H1 (cell line): ENCODE measurements around the gene AQP6. TPM values are rescaled to one million over a fixed set of nuclear protein-coding genes. Genes with fewer than 3 reads are reported as not detected.

Source experiments
- CTCF ChIA-PET: fragments of 300-600 bp; sonication (Branson Sonifier 250); formaldehyde crosslinking; loops from one replicate; lab custom pipeline; 2021; ENCODE audit not compliant: partially characterized antibody; lab: Charles Lee
- POLR2A ChIA-PET: fragments of 300-600 bp; sonication (Branson Sonifier 250); formaldehyde crosslinking; loops from one replicate; lab custom pipeline; 2021; ENCODE audit warnings: inconsistent platforms; ENCODE audit not compliant: partially characterized antibody; lab: Charles Lee
- DNase-seq, 2 experiments: peaks; one replicate each; pipeline versions ENCODE4 v3.0.0 to v3.0.0-alpha.2; 2010 to 2022; ENCODE audit warnings: low spot score in 2 of 2, low read depth in 1 of 2, mixed read lengths in 1 of 2
- FAIRE-seq: peaks from 2 replicates; lab custom pipeline; 2011; peaks lifted over from hg19 to GRCh38; lab: Jason Lieb, UNC
- H2AFZ ChIP-seq: 2 replicates; pipeline ENCODE4 v1.8.1; 2012; ENCODE audit warnings: low read length, inconsistent platforms
- H2AK5ac ChIP-seq: 2 replicates; pipeline ENCODE4 v1.6.1; 2013; ENCODE audit warnings: low read depth, low read length
- H2BK120ac ChIP-seq: replicated peaks from 2 replicates; pipeline ENCODE3; 2013; ENCODE audit warnings: low read depth, low read length, inconsistent platforms
- H2BK12ac ChIP-seq: 2 replicates; pipeline ENCODE4 v1.6.1; 2013; ENCODE audit warnings: low read depth, low read length
- H2BK15ac ChIP-seq: 2 replicates; pipeline ENCODE4 v1.6.1; 2013; ENCODE audit warnings: low read length
- H2BK20ac ChIP-seq: 2 replicates; pipeline ENCODE4 v1.6.1; 2013; ENCODE audit warnings: low read length
- H2BK5ac ChIP-seq: 2 replicates; pipeline ENCODE4 v1.6.1; 2013; ENCODE audit warnings: low read depth, low read length
- H3K14ac ChIP-seq: 2 replicates; pipeline ENCODE4 v1.6.1; 2013; ENCODE audit warnings: inconsistent platforms; ENCODE audit not compliant: insufficient read length
- H3K18ac ChIP-seq: 2 replicates; pipeline ENCODE4 v1.6.1; 2013; ENCODE audit warnings: low read length; ENCODE audit errors: extremely low read depth
- H3K23ac ChIP-seq: 2 replicates; pipeline ENCODE4 v1.6.1; 2013; ENCODE audit warnings: inconsistent platforms; ENCODE audit not compliant: insufficient read length
- H3K23me2 ChIP-seq: 2 replicates; pipeline ENCODE4 v1.6.1; 2013; ENCODE audit warnings: low read depth, low read length
- H3K27ac ChIP-seq: 2 replicates; pipeline ENCODE4 v1.6.1; 2011; ENCODE audit warnings: low read depth, low read length, inconsistent platforms
- H3K27me3 ChIP-seq, 4 experiments: replicated peaks in 1 of 4; 1 replicate in 1 of 4; 2 replicates in 3 of 4; pipeline versions ENCODE4 v1.6.1 to v1.8.1; 2011 to 2013; ENCODE audit warnings: low read length in 3 of 4, mild to moderate bottlenecking in 3 of 4, inconsistent platforms in 2 of 4, mixed read lengths in 2 of 4, moderate library complexity in 1 of 4; ENCODE audit not compliant: control insufficient read depth in 3 of 4, insufficient read depth in 3 of 4; ENCODE audit errors: extremely low read depth in 1 of 4
- H3K36me3 ChIP-seq, 4 experiments: 2 replicates each; pipeline versions ENCODE4 v1.6.1 to v1.8.1; 2011 to 2013; ENCODE audit warnings: mild to moderate bottlenecking in 4 of 4, low read length in 3 of 4, moderate library complexity in 2 of 4, control low read depth in 1 of 4, inconsistent platforms in 1 of 4; ENCODE audit not compliant: insufficient read depth in 4 of 4, control insufficient read depth in 2 of 4
- H3K4ac ChIP-seq: replicated peaks from 2 replicates; pipeline ENCODE3; 2013; ENCODE audit warnings: low read length, low read depth, mixed read lengths, inconsistent platforms; ENCODE audit not compliant: insufficient read length
- H3K4me1 ChIP-seq, 4 experiments: replicated peaks in 1 of 4; 1 replicate in 1 of 4; 2 replicates in 3 of 4; pipeline versions ENCODE4 v1.6.1 to v1.8.1; 2011 to 2013; ENCODE audit warnings: low read length in 3 of 4, inconsistent platforms in 2 of 4, mixed read lengths in 1 of 4; ENCODE audit not compliant: insufficient read depth in 4 of 4, control insufficient read depth in 3 of 4
- H3K4me2 ChIP-seq, 2 experiments: 2 replicates each; pipeline versions ENCODE4 v1.6.1 to v1.8.1; 2011 to 2013; ENCODE audit warnings: low read depth in 2 of 2, low read length in 2 of 2, control low read depth in 1 of 2, inconsistent platforms in 1 of 2, mild to moderate bottlenecking in 1 of 2; ENCODE audit not compliant: insufficient read depth in 1 of 2
- H3K4me3 ChIP-seq, 4 experiments: fragments of 200-600, 300-600 bp in 1 of 4; sonication (generic), shearing (Covaris generic), sonication (Bioruptor Twin) in 1 of 4; 2 replicates each; pipeline versions ENCODE4 v1.5.1 to v1.8.1; 2011 to 2016; ENCODE audit warnings: low read length in 4 of 4, low read depth in 3 of 4, control low read depth in 2 of 4, inconsistent platforms in 2 of 4, mild to moderate bottlenecking in 2 of 4, mixed read lengths in 1 of 4, moderate library complexity in 1 of 4; ENCODE audit not compliant: insufficient read depth in 2 of 4; ENCODE audit errors: extremely low read depth in 1 of 4
- H3K56ac ChIP-seq: replicated peaks from 2 replicates; pipeline ENCODE3; 2013; ENCODE audit warnings: low read depth, mild to moderate bottlenecking, mixed read lengths, low read length, inconsistent platforms; ENCODE audit not compliant: insufficient read length
- H3K79me1 ChIP-seq: 2 replicates; pipeline ENCODE4 v1.6.1; 2013; ENCODE audit warnings: low read depth, low read length, control low read depth
- H3K79me2 ChIP-seq, 2 experiments: 2 replicates each; pipeline versions ENCODE4 v1.6.1 to v1.8.1; 2012 to 2013; ENCODE audit warnings: low read length in 2 of 2, mild to moderate bottlenecking in 2 of 2, inconsistent platforms in 1 of 2; ENCODE audit not compliant: insufficient read depth in 2 of 2, control insufficient read depth in 1 of 2
- H3K9ac ChIP-seq, 4 experiments: replicated peaks in 1 of 4; 1 replicate in 1 of 4; 2 replicates in 3 of 4; pipeline versions ENCODE4 v1.6.1 to v1.8.1; 2011 to 2013; ENCODE audit warnings: low read depth in 3 of 4, low read length in 3 of 4, control low read depth in 2 of 4, mild to moderate bottlenecking in 2 of 4, moderate library complexity in 2 of 4, inconsistent platforms in 1 of 4; ENCODE audit errors: extremely low read depth in 1 of 4
- H3K9me3 ChIP-seq, 2 experiments: 2 replicates each; pipeline versions ENCODE4 v1.6.1 to v1.8.1; 2012 to 2013; ENCODE audit warnings: mild to moderate bottlenecking in 2 of 2, moderate library complexity in 2 of 2, control low read depth in 1 of 2, inconsistent platforms in 1 of 2, low read depth in 1 of 2, low read length in 1 of 2, mixed read lengths in 1 of 2; ENCODE audit not compliant: insufficient read depth in 2 of 2
- H4K20me1 ChIP-seq, 2 experiments: replicated peaks in 1 of 2; 2 replicates each; pipeline versions ENCODE3 to v1.8.1; 2011 to 2013; ENCODE audit warnings: inconsistent platforms in 2 of 2, low read length in 2 of 2, mild to moderate bottlenecking in 1 of 2; ENCODE audit not compliant: insufficient read depth in 2 of 2, control insufficient read depth in 1 of 2
- H4K5ac ChIP-seq: 2 replicates; pipeline ENCODE4 v1.6.1; 2013; ENCODE audit warnings: low read length, low read depth, mixed read lengths, inconsistent platforms; ENCODE audit not compliant: insufficient read length
- H4K8ac ChIP-seq: 2 replicates; pipeline ENCODE4 v1.8.0; 2013; ENCODE audit warnings: mild to moderate bottlenecking, moderate library complexity, low read length, inconsistent platforms; ENCODE audit not compliant: insufficient read depth; ENCODE audit errors: extremely low read depth
- H4K91ac ChIP-seq: replicated peaks from 2 replicates; pipeline ENCODE3; 2013; ENCODE audit warnings: low read length, mixed read lengths, inconsistent platforms; ENCODE audit not compliant: insufficient read length
- ATF2 ChIP-seq: IDR thresholded peaks from 2 replicates; pipeline ENCODE4 v1.6.1; 2012; ENCODE audit warnings: low read length, inconsistent platforms
- BACH1 ChIP-seq: IDR thresholded peaks from 2 replicates; pipeline ENCODE4 v1.6.1; 2012; ENCODE audit warnings: low read length, improper control_type of control experiment
- BRCA1 ChIP-seq: IDR thresholded peaks from 2 replicates; pipeline ENCODE4 v1.6.1; 2012; ENCODE audit warnings: low read depth, low read length, improper control_type of control experiment
- CREB1 ChIP-seq: IDR thresholded peaks from 2 replicates; pipeline ENCODE4 v1.6.1; 2012; ENCODE audit warnings: inconsistent platforms
- EGR1 ChIP-seq: IDR thresholded peaks from 2 replicates; pipeline ENCODE4 v1.6.1; 2011; ENCODE audit warnings: low read depth, low read length, borderline replicate concordance
- JUN ChIP-seq: IDR thresholded peaks from 2 replicates; pipeline ENCODE4 v1.6.1; 2011; ENCODE audit warnings: low read depth, mild to moderate bottlenecking, improper control_type of control experiment, low read length
- NRF1 ChIP-seq: IDR thresholded peaks from 2 replicates; pipeline ENCODE4 v1.6.1; 2011; ENCODE audit warnings: mild to moderate bottlenecking, low read depth, low read length, improper control_type of control experiment
- POU5F1 ChIP-seq: IDR thresholded peaks from 2 replicates; pipeline ENCODE4 v1.6.1; 2011; ENCODE audit warnings: low read depth, mild to moderate bottlenecking, low read length, moderate library complexity
- RFX5 ChIP-seq: IDR thresholded peaks from 2 replicates; pipeline ENCODE4 v1.6.1; 2011; ENCODE audit warnings: low read depth, low read length, improper control_type of control experiment, borderline replicate concordance
- SAP30 ChIP-seq: fragments of 300-600 bp; sonication (generic); IDR thresholded peaks from 2 replicates; pipeline ENCODE4 v1.7.1; 2012; ENCODE audit warnings: low read length, moderate library complexity, mild to moderate bottlenecking, inconsistent platforms; ENCODE audit not compliant: insufficient read depth, insufficient replicate concordance
- SIRT6 ChIP-seq: IDR thresholded peaks from one replicate; pipeline ENCODE4 v1.7.1; 2012; ENCODE audit warnings: low read length, inconsistent platforms
- SP2 ChIP-seq: IDR thresholded peaks from 2 replicates; pipeline ENCODE4 v1.6.1; 2012; ENCODE audit warnings: mild to moderate bottlenecking, low read length, inconsistent platforms
- WGBS, 2 experiments: shearing (Covaris generic) in 1 of 2; methylation state at CpG; one replicate each; pipeline versions ENCODE4 v1.1.6 to v1.1.7; 2013 to 2015; ENCODE audit warnings: low lambda C conversion rate in 2 of 2, mixed read lengths in 2 of 2, inconsistent platforms in 1 of 2, low coverage in 1 of 2, missing lambda C conversion rate in 1 of 2; ENCODE audit not compliant: insufficient replicate concordance in 2 of 2, insufficient coverage in 1 of 2, insufficient read length in 1 of 2; ENCODE audit errors: extremely low coverage in 1 of 2, missing lambda C conversion rate in 1 of 2; 5-methylcytosine and 5-hydroxymethylcytosine counted together
- polyA plus RNA-seq, 7 experiments: library from polyadenylated mRNA; depleted of rRNA in 3 of 7; stranded (reverse) in 5 of 7; unstranded in 2 of 7; fragments of >200 nt in 5 of 7; fragments of 200-250 nt in 2 of 7; gene quantifications; 1 replicate in 5 of 7; 2 replicates in 1 of 7; 4 replicates in 1 of 7; pipeline versions ENCODE4 v1.2.1 to v1.2.3, GENCODE V29; 2011 to 2013; ENCODE audit warnings: missing spikeins in 2 of 7, mixed read lengths in 2 of 7
- total RNA-seq: library from RNA; stranded (reverse); fragmentation: NEBNext Ultra II Directional; extraction: Animal tissue kit (Norgen Biotek cat#: 25700); gene quantifications from 2 replicates; pipeline ENCODE4 v1.2.1, GENCODE V29; 2021
- TF ChIP-seq, protein P1 (sequence below): IDR thresholded peaks from 2 replicates; pipeline ENCODE4 v1.6.1; 2011; ENCODE audit warnings: low read depth, mild to moderate bottlenecking, low read length; ENCODE audit not compliant: insufficient read depth

The AQP6 gene
- total and polyA plus RNA-seq, 2 of the 8 experiments (the other 6 are each of a cell fraction or from before 2014, with no cell fraction given), result 0.03 to 0.17 TPM

DNA sequence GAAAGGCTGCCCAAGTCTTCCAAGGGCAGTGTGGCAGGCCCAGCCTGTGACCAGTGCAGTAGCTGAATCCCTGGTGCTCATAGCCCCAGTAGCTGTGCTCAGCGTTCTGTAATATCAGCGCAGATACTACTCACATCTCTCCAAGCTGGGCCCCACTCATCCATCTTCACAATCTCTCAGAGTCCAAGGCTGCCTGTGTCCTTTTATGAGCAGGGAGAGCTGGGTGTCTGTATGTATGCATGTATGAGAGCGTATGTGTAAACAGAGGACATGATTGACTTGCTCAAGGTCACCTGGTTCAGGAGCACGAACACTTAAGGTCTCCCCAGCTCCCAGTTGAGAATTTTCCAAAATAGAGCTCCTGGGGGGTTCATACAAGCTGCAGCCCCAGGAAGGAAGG is 5.4 kb downstream of the AQP6 start:
- Histone ChIP-seq H2BK20ac (no peak overlapping the region), H3K18ac (no peak overlapping the region), H2BK5ac (no peak overlapping the region), H3K27ac (no peak overlapping the region), H2AK5ac (no peak overlapping the region), H4K91ac (no peak overlapping the region), H2BK120ac (no peak overlapping the region), H3K9ac (no peak overlapping the region), H4K8ac (no peak overlapping the region), H3K4me2 (no peak overlapping the region), H3K14ac (no peak overlapping the region), H3K4ac (no peak overlapping the region), H3K23me2 (no peaks in the 10 kb centered on the region), H3K4me1 (peaks cover 0 to 9% (median 2%) of the 10 kb centered on the region in 4 experiments; a peak in 3 of 7 replicates), H2BK15ac (no peak overlapping the region), H3K79me2 (no peaks in the 10 kb centered on the region), H3K79me1 (no peaks in the 10 kb centered on the region), H4K5ac (no peak overlapping the region), H4K20me1 (no peaks in the 10 kb centered on the region), H3K56ac (no peak overlapping the region), H2BK12ac (no peak overlapping the region), H3K9me3 (no peaks in the 10 kb centered on the region), H3K4me3 (no peak overlapping the region), H3K23ac (no peak overlapping the region), H3K27me3 (no peaks in the 10 kb centered on the region), H2AFZ (no peak overlapping the region), H3K36me3 (no peaks in the 10 kb centered on the region)
- ChIA-PET CTCF (interaction anchor here (1.0 to 23.0 kb wide), 9 partner anchors 9 to 111 kb away, joined by 3 to 420 read pairs (median 4); partner anchors contain the start of genes AQP5, AQP6, ASIC1 and SMARCD1), POLR2A (interaction anchor here (1.3 kb wide), 1 partner anchor 17 kb away, joined by 4 read pairs; no protein-coding TSS in a partner anchor)
- FAIRE-seq (no peak), DNase-seq (no peak)
- no peak for TF ChIP-seq SIRT6
- TF ChIP-seq BACH1, result no peak
- no peak for TF ChIP-seq NRF1
- no peak for TF ChIP-seq EGR1
- TF ChIP-seq ATF2, result no peak
- TF ChIP-seq RFX5, result no peak
- TF ChIP-seq JUN, result no peak
- TF ChIP-seq SP2, result no peak
- TF ChIP-seq CREB1, result no peak
- TF ChIP-seq BRCA1, result no peak
- TF ChIP-seq, protein P1, sequence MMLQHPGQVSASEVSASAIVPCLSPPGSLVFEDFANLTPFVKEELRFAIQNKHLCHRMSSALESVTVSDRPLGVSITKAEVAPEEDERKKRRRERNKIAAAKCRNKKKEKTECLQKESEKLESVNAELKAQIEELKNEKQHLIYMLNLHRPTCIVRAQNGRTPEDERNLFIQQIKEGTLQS, result no peak
- TF ChIP-seq SAP30, result no peak
- no peak for TF ChIP-seq POU5F1
- 95% methylated on average over 4 of the region's 4 CpGs; no CpG with 5 or more reads in 1 of the 2 experiments for WGBS, 2 experiments
